Left renal cortex interstitium (tissue), 4 donors: ENCODE measurements around the gene GRIP2. TPM values are rescaled to one million over a fixed set of nuclear protein-coding genes. Genes with fewer than 3 reads are reported as not detected.

Source experiments
- DNase-seq, 4 donors: peaks; one replicate each; pipeline ENCODE4 v3.0.0-alpha.2; 2013; ENCODE audit warnings: low read depth in 4 of 4, low spot score in 2 of 4, missing footprints in 1 of 4
- polyA plus RNA-seq, 4 donors: library from polyadenylated mRNA; unstranded; fragments of 120-200 nt; gene quantifications; one replicate each; pipeline ENCODE4 v1.2.1, GENCODE V29; 2013; ENCODE audit not compliant: insufficient read length in 4 of 4

GRIP2 gene
- 1 to 10 TPM in 2 of 4 donors, under 1 TPM in 2; 0.81 to 1.8 (median 1.2) TPM for polyA plus RNA-seq

DNA sequence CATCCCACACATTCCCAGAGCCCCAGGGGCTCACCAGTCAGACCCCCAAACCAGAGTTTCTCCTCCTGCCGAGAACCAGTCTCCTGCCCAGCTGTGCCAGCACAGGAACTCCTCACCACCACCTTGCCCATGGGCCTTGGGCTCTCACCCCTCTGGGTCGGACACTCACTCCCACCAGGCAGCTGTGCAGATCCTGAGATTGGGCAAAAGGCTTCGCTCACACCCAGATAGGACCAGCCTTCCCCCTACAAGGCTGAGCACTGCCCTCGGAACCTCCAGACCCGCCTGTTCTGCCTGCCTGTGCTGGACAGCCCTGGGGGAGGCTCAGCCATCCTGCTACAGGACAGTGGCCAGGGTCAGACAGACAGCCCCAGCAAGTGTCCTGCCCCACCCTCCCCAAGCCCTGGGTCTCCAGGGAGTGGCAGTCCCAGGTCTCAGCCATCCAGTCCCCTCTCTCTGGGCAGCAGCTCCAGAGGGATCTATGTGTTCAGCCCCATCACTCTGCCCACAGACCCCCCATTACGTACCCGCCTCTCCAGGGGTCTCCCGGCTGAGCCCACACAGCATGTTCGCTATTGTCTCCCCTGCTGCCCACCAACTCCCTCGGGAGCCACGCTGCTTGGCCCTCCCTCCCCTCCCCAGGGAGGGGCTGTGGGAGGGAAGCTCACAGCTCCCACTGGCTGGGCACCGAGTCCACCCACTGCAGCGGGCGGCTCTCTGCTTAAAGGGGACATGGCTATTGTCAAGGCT is at the start of gene GRIP2:
Gene GRIP2 (minus strand): TSS at position 601 of the 750 bp plus-strand sequence. CDS start 34 bp downstream, at position 567.
- no peak for DNase-seq

DNA sequence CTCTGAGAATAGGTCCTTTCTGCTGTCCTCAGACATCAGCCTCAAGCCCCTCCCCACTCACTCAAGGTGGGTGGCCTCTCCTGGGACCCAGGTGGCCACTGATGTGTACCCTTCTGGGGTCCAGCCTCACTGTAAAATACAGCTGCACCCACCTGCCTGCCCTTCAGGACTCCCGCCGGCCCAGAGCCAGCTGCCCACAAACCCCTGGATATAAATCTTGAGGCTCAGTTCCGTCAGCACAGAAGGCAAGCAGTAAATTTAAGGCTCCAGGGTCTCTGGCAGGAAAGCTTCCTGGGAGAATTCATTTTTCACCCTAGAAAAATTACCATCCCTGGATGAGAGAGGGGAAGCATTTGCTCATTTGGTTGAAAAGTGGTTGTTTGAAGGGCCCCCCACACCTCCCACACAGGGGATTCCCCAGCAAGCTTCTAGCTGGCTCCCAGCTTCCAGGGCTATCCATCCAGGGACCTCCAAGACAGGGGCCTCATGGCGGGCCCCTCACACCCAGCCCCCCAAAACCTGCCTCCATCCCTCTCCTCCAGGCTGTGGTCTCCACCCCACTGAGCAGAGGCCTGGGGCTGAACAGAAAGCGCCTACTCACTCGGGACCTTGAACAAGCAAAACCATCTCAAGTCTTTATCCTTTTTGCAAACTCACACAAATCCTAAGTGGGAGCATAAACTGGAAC is 48.4 kb upstream of the GRIP2 start:
- DNase-seq, result no peak

DNA sequence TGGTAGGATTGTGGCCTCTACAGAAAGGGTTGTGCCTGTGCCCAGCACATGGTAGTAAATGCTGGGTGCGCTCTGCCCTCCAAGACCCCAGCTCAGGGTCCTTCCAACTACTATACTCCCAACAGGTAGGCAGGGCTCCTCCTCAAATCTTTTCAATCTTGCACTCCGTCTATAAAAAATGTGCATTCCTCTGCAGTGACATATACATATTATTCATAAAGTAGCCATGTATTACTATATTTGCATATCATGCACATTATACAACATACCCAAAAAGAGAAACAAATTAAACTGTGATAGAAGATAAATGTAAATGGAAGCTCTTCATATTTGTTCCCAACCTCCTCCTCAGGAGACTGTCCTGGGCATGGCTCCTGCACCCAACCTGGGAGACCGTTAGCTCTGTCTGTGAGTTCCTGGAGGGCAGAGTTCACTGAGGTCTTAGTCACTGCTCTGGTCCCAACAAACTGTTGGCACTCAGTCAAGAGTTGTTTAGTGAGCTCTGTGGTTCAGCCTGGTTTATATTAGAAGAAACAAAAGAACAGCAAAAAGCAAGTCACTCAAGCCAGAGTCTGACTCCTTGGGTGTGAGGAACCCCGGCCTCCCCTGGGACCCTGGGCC is 47.7 kb upstream of the GRIP2 start:
- no peak for DNase-seq

DNA sequence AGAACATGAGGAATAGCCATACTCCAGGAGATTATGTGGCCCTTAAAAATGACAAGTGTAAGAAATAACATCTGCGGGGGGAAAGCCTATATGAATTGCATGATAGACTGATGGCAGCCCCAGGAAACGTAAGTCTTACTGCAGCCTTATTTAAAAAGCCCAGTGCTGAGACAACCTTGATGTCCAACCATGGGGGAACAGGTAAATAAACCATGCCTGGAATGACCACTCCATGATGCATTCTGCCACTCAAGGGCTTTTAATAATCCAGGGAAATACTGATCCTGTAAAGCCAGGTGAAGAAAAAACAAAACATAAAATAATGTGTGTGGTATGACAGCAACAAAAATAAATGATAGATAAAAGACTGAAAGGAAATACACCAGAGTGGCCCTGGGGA is 46.5 kb upstream of the GRIP2 start:
- DNase-seq, result no peak

DNA sequence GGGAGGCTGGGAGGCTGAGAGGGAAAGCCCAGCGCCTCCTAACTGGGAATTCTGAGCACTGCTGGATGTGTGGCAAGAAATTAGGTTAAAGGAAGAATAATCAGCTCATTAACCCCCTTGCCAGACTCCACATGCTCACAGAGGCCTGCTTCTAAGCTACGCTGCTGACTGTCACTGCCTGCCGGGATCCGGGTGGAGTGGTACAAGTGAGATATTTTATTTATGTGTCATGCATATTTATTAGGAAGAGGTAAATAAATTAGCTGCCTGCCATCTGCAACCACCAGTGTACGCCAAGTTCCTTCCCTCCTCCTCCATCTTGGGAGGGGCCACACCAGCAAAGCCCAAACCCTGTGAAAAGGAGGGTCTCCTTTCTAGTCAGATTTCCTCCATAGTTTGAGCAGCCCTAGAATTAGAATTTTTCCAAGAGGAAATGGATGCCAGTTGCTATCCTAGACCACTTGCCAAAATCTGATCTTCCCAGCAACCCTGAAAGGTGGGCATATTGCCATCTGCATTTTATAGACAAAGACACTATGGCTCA is 43.5 kb upstream of the GRIP2 start:
- DNase-seq, result no peak

DNA sequence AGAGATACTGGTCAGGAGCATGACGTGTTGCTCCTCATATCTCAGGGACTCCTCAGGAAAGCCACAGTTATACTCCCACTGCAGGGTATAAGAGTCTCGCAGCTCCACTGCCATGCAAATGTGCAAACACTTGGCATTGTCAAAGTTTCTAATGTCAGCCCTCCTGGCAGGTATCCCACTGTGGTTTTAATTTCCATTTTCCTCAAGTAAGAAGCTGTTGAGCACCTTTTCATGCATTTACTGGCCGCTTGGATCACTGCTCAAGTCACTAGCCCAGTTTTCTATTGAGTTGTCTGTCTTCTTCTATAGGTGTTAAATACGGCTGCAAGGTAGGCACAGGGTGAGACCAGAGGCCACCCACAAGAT is 41.9 kb upstream of the GRIP2 start:
- DNase-seq, result no peak

DNA sequence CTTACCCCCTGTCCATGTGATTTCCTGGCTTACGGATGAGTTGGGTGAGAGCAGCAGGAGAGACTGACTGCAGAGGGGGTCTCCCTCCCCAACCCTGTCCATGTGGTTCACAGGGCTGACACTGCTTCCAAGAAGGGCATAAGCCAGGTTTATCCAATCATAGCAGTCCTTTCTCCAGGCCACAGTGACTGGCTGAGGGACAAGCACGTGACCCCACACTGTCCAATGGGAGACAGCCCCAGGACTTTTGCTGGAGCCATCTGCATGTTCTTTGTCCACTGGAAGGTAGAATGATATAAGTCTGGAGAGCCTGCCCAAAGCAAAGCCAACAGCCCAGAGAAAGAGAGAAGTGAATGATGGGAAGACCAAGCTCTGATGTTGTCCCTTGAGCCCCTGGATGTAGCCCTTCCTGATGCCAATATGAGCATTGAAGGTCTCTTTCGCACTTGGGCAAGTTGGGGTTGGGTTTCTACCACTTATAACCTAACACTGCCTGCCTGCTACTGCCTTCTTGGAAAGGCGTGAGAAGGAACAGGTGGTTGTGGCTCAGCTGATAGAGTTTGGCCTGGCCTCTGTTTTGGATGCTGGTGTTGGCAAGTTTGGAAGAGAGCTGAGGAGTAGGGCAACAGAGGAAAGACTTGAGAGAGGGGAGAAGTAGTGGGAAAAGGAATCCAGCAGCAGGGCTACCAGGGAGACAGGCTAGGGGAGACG is 41.3 kb upstream of the GRIP2 start:
- DNase-seq, result no peak

DNA sequence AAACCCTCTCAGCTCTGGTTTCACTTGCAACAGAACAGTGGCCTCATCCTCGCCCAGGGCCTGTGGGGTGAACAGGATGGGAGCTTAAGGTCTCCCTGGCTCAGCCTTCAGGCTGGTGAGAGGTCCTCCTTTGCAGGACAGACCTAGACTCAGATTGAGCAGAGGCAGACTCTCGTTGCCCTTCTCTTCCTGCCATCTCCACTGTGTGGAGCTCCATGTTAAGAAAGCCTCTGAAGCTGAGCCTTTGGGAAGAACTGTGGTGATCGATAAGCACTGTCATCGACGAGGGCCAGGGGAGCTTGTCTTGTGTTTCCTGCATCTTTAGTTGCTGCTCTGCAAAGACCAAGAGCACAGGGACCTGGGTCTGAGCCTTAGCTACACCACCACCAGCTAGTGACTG is 37.8 kb upstream of the GRIP2 start:
- no peak for DNase-seq

DNA sequence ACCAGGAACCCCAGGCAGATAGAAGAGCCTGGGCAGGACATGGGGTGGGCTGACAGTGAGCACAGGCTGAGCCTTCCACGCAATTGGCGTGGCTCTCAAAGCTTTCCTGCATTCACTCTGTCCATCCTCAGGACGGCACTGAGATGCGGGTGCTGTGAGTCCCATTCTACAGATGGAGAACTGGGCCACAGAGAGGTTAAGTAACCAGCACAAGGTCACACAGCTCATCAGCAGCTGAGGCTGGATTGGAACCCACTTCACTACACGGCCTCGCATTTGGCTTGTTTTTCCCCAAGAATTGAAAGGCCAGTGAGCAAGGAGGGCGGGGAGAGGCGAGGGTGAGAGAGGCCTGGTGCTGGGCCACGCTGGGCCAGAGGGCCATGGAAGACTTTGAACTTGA is 36.0 kb upstream of the GRIP2 start:
- no peak for DNase-seq

DNA sequence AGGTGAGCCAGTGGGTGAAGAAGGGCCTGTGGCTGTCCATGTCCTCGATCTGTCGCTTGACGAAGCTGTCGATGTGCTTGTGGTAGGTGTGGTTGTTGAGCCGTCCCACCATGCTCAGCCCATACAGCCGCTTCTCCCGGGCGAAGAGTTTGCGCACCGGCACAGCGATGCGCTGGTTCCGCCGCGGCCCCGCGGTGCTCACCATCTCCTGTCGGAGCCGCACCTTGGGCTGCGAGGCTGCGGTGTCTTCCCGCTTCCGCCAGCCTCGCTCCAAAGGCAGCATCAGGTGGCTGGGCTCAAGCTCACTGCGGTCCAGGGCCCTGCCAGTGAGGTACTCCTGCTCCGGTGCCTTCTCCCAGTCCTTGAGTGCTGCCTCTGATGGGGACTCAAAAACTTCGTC is 34.0 kb upstream of the GRIP2 start:
- DNase-seq, result no peak

DNA sequence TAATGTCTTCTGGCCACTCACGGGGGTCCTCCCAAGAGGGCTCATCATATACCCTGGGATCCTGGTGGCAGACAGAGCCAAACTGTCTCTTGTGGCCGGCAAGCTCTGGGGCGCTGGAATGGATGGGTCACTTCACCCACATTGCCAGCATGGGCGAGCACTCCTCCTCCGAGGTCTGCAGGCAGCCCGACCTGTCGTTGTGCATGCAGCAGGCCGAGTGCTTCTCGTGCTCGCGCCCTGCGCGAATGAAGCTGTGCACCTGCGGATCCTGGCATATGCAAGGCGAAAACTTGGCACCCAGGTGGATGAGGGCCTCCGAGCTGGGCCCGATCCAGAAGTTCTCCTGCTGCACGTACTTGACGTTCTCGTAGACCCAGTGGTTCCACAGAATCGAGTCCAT is 33.6 kb upstream of the GRIP2 start:
- DNase-seq, result no peak

DNA sequence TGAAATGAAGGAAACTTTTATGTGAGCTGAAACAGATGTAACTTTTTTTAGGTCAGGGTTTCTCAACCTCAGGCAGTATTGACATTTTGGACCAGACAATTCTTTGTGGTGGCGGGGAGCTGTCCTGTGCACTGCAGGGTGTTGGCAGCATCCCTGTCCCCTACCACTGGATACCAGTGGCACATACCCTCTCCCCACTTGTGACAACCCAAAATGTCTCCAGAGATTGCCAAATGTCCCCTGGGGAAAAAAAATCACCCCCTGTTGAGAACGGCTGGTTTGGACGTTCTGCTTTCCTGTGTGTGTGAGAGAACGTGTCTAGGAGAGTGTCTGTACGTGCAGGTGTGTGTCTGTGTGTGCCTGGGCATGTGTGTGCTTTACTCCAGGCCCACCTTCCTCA is 30.7 kb upstream of the GRIP2 start:
- no peak for DNase-seq

DNA sequence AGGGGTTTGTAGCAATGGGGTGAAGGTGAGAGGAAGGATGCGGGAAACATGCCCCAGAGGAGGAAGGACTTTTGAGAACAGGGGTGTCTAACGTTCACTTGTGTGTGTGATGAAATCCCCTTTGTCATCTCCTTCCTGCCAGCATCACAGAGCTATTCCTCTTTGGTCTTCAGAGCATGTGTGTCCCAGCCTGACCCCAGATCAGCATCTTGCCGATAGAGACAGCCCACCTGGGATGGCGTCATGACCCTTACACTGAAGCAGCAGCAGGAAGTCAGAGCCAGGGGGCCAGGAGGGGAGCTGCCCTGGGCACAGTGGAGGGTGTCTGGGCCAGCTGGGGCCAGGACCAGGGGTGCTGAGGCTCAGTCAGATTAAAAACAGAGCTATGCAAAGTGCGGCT is 29.9 kb upstream of the GRIP2 start:
- DNase-seq, result no peak

DNA sequence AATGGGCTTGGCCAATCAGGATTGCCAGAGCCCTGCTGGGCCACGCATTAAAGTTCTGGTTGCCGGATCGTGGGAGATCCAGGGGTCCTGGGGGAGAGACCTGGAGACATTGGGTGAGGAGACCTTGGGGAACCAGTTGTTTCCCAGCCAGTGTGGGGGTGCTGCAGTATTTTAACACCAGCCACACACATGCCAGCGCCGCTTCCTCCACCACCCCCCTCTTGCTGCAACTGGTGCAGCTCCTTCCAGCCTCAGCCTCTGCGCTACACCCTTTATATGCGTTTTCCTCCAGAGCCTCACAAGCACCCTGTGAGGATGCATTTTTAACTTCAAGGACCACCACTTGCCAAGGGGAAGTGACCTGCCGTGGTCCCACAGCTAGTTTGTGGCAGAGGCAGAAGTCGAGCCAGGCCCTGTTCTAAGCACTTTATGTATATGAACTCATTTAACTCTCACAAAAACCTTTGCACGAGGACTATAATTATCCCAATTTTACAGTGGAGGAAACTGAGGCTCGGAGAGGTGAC is 29.4 kb upstream of the GRIP2 start:
- no peak for DNase-seq

DNA sequence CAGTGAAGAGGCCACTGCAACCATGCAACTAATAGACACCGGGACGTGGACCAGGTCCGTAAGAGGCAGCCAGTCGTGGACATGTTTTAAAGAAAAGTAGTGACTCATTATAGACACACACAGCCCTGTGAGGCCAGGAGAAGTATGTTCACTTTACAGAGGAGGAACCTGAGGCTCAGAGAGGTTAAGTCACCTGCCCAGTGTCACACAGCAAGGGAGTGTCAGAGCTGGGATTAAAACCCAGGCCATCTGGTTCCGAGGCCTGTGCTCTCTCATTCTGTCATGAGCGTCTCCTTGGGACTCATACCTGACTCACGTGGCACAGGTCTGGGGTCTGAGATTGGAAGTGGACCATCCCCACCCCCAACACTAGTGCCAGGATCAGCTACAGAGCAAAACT is 28.1 kb upstream of the GRIP2 start:
- DNase-seq, result no peak

DNA sequence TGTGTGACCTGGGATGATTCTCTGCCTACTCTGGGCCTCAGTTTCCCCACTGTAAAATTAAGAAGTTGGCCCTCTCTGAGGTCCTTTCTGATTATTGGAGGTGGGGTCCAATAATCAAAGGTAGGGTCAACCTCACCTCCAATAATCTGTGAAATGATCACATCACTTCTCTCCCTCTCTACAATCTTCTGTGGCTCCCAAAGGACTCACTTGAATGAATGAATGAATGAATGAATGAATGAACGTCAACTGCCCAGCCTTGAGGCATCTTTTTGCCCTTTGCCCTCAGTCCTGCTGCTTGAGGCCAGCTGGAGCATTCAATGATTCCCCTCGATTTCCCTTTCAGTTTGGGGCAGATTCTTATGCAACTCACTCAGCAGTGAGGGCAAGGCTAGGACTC is 26.7 kb upstream of the GRIP2 start:
- DNase-seq, result no peak

DNA sequence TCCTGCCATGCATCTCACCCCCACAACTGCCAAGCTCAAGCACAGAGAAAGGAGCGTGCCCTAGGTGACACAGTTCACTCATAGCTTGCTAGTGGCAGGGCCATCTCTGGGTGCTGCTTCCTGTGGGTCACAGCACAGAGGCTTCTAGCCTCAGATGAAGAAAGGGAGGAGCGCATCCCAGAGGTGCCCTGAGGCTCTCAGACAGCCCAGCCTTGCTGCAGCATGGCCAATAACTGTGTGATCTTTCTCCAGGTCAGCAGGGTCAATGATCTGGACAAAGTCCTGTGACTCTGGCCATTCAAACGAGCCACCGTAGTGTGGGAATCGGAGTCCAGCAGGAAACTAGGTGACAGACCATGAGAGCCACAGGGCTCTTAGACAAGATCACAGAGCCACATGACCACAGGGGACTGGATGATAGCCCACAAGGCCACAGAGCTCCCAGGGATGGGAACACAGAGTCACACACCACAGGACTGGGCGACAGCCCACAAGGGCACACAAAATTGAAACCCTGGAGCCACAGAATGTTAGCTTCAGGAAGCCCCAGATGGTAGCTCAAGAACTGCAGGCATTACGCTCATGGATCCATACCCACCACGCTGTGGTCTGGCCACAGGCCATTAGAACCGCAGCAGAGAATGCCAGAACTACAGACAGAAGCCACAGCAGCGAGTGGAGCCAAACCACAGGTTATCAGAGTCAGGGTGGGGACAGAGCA is 25.9 kb upstream of the GRIP2 start:
- no peak for DNase-seq

DNA sequence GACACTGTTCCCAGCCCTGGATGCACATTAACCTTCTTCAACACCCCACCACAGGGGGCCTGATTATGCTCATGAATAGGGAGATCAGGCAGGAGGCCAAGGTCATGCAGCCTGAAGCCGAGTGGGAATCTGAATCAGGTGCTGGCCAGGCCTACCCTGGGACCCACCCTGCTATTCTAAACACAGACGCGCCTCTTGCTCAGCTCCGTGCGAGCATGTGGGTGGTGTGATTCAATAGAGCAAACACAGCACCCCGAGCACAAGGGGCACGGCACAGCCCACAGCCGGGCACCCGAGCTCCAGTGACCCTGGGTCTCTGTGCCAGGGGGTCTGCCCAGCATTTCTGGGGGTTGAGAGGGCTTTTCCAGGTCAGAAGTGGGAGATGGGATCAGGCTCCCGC is 24.6 kb upstream of the GRIP2 start:
- no peak for DNase-seq

DNA sequence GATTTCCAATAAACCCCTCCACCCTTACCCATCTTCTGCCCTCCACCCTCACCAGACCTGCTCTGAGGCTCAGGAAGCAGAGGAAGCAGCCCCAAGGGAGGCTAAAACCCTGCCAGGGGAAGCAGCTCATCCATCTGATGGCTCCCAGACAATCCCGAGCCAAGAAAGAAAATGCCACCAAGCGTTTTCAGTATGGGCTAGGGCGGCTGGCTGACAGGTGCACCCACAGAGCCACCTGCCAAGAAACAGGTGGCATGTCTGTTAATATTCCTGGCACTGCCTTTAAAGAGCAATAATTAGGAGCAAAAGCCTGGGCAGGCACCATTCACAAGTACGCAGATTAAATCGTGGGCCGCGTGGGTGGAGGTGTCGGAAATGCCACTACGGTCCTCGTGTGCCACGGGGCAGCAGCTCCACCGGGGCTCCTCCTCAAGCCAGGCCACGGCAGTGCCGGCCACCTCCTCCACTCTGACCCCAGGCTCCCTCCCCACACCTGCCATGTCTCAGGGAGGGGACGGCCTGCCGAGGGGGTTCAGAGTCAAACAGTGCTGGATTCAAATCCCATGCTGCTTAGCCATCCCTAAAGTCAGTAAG is 23.9 kb upstream of the GRIP2 start:
- DNase-seq, result no peak
